ELR (cell line): Measurements from ENCODE around the gene INCA1.
"Not testable (repeated sequence)": the region's sequence is repeated elsewhere in the genome, so short reads cannot be mapped to it uniquely, and the experiment has no call there.

Source experiments
- DNase-seq: peaks from one replicate; pipeline ENCODE4 v3.0.0-alpha.2; 2015; ENCODE audit warnings: low read depth

The INCA1 gene, protein sequence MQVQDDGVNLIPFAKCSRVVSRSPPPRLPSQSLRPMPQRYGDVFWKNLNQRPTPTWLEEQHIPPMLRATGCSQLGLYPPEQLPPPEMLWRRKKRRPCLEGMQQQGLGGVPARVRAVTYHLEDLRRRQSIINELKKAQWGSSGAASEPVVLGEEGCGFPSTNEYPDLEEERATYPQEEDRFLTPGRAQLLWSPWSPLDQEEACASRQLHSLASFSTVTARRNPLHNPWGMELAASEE

DNA sequence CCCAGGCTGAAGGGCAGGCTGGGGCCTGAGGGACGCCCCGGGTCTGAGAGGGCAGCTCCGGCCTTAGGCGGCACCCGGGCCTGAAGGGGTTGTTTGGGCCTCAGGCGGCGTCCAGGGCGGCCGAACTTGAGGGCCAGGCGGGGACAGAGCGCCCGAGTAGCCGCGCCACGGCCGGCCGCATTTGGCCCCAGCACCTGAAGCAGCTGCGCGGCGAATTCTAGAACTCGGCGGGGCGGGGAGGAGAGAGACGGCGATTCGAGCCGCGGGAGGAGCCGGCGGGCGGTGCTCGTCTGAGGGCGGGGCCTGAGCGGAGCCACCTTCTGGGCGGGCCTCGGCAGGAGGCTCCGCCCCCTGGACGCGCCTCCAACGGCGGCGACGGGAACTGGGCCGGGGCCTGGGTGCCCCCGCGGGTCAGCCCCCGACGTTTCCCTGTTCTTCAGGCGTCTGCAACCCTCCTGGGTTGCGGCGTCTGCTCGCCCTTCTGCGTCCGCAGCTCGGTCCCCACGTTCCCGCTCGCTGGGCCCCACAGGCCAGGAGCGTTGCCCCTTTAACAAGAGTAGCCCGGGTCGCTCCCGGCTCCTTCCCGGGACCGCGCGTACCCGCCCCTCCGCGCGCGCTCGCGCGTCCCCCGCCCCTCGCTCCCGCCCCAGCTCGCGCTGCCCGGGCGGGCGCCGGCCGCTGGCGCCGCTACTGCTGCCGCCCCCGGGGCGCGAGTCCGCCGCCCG is at the start of gene INCA1, which contains the start of gene KIF1C:
TSS of gene INCA1 (minus strand) at position 221 of the 725 bp plus-strand sequence. CDS start 3,085 bp downstream, outside the sequence.
TSS of gene KIF1C (plus strand) at position 649 of the 725 bp plus-strand sequence. CDS start 2,297 bp downstream, outside the sequence.
- DNase-seq = peak; percentile 93

- DNase-seq = no peak
Observed at GRCh38 chr17:5045496-5045895, 48.2 kb upstream of the INCA1 start.

GRCh38 chr17:5044630-5045029 is 47.3 kb upstream of the INCA1 start:
- DNase-seq = peak; percentile 44

DNA sequence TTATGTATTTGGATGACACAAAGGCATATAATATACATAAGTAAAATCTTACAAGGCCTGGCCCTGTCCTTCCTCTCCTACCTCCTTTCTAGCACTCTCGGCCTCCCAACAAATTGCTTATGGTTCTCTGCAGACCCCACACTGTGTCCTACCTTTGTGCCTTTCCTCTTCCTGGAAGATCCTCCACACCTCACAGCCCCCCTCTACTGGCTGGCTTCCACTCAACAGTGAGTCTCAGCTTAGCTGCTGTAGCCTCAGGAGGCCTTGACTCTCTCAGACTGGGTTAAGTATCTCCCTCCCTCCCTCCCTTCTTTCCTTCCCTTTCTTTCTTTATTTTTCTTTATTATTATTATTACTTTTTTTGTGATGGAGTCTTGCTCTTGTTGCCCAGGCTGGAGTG is 46.2 kb upstream of the INCA1 start:
- no peak for DNase-seq

DNA sequence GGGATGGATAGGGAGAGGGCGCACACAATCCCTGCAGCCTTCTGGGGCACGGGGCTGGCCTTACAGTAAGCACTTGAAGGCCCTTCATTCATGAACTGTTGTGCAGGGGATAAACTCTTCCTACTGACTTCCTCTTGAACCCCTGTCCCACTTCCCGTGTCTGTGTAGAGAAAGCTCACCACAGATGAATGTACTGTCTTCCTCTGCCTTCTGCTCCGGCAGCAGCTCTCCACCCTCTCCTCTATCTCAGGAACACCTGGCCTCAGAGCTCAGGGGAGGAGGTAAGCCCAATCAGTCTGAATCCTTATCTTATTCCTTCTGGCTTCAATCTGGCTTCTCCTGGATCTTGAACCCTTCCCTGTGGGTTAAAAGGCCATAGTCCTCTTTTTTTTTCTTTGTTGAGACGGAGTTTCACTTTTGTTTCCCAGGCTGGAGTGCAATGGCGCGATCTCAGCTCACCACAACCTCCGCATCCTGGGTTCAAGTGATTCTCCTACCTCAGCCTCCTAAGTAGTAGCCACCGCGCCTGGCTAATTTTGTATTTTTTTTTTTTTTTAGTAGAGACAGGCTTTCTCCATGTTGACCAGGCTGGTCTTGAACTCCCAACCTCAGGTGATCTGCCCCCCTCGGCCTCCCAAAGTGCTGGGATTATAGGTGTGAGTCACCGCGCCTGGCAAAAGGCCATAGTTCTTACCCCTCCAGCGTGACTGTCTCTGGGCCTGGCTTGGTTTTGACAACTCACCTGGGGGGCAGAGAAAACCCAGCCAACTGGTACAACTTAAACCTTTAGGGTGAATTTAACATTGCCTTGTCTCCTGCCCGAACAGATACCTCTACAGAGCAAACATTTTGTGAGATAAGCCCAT is 45.1 kb upstream of the INCA1 start:
- DNase-seq = no peak

DNA sequence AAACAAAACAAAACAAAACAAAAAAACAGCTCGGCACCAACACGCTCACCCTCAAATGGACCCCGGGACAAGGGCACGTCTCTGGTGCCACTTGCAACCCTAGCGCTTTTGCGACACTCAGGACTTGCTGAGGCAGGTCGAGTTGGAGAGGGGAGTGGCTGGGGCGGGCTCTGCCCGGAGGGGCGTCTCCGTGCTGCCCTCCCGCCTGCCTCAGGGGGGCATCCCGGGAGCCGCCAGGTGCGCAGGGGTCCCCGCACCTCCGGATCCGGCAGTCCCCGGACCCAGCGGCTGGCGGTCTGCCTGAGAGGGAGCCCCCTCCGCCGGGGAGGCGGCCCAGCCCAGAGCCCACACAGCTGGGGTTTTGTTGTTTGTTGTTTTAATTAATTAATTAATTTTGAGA is 38.0 kb upstream of the INCA1 start, which contains the start of gene SLC52A1:
TSS of gene SLC52A1 (minus strand) at position 112 of the 400 bp plus-strand sequence. CDS start 820 bp downstream, outside the sequence.
- peak; percentile 27 for DNase-seq

DNA sequence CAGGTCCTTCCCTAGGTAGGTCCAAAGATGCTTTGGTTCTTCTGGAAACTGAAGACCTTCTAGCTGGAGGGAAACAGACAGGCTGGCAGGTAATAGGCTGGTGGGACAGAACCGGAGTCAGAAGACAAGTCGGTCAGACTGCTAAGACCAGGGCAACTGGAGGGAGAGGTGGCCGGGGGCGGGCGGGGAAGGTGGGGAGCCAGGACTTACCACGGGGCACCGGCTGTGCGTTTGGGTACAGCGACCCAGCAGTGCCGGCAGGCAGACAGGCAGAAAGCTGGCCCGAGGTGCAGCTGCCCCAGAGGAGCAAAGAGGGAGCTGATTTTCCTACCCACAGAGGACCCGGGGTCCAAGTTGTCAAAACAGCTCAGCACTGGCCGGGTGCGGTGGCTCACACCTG is 37.3 kb upstream of the INCA1 start:
- no peak for DNase-seq

- DNase-seq = no peak
Observed at GRCh38 chr17:5034063-5034462, 36.7 kb upstream of the INCA1 start.

DNA sequence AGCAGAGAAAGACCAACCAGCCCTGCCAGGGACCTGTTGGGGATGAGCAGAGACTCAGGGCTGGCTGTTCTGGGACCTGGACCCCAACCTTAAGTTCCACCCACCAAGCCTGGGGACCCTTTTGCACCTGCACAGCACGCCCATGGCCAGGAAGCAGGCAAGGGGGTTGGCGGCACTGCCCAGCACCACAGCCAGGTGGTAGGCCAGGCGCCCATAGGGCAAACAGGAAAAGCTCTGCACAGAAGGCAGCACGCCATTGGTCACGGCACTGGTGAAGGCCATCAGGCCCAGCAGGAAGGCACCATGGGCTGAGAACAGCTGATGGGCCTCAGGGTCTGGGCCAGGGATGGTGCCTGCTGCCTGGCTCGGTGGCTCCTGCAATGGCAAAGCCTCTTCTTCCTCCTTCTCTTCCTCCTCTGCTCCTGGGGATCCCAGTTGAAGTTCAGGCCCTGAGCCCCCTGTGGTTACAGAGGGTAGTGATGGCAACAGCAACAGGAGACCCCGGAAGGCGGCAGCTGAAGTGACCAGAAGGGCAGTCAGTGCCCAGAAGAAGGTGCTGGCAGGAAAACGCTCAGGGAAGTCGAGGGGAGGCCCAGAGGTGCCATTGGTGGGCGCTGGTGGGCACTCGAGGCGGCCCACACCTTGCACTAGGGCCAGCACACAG is 36.2 kb upstream of the INCA1 start:
- no peak for DNase-seq

DNA sequence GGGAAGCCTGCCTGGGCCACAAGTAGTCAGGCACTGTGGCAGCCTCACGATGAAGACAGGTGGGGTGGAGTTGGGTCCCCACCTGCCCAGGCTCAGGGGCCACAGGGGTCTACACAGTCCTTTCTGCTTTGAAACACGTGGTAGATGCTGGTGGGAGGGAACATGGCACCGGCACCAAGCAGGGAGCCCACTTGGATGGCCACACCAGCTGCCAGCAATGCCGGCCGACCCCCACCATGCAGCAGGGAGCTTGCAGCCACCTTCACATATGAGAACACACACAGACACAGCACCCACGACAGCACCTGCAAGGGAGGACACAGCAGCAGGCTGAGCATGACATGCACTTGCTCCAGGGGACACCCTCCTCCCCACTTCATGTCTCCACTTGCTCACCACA is 35.5 kb upstream of the INCA1 start:
- DNase-seq = no peak

- peak; percentile 87 for DNase-seq
Observed at GRCh38 chr17:5031365-5032082, 34.2 kb upstream of the INCA1 start.

GRCh38 chr17:5030168-5030567 is 32.8 kb upstream of the INCA1 start:
- not testable (repeated sequence) for DNase-seq

DNA sequence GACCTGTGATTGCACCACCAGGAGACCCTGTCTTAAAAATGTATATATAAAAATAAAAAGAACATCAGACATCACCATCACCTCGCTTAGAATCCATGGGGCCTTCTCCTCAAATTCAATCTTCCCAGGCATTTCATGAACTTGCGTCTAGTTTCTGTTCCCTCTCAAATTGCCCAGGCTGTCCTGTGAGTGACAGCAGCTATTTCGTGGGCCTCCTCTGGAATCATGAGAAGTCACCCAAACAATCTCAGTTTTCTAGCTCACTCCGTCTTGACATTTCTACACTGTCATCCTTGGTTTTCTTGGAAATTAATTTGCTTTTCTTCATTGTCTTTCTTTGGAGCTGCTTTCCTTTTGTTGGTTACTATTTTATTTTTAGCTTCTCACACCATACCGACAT is 30.6 kb upstream of the INCA1 start:
- no peak for DNase-seq

DNA sequence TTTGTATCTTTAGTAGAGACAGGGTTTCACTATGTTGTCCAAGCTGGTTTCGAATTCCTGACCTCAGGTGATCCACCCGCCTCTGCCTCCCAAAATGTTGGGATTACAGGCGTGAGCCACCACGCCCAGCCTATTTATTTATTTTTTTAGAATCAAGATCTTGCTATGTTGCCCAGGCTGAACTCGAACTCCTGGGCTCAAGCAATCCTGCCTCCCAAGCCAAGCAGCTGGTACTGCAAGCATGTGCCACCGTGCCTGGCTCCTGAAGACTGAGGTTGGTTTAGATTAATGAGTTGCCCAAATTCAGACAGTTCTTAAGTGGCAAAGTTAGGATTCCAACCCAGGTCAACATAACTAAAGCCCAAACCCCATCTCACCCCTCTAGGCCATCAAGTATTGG is 30.0 kb upstream of the INCA1 start:
- DNase-seq = no peak

DNA sequence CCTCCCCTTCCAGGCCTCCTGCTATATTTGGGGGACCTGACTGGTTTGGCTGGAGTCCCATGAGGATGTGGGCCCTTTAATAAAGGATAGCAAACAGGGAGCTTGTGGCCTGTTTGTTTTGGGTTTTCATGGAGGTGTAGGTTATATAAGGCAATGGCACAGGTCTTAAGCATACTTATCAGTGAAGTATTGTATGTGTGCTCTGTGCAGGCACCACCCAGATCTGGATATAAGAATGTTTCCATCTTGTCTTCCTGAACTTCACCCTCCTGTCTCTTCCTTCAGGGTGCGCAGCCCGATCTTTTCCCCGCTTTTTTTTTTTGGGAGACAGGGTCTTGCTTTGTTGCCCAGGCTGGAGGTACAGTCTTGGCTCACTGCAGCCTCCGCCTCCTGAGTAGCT is 27.3 kb upstream of the INCA1 start:
- no peak for DNase-seq

DNA sequence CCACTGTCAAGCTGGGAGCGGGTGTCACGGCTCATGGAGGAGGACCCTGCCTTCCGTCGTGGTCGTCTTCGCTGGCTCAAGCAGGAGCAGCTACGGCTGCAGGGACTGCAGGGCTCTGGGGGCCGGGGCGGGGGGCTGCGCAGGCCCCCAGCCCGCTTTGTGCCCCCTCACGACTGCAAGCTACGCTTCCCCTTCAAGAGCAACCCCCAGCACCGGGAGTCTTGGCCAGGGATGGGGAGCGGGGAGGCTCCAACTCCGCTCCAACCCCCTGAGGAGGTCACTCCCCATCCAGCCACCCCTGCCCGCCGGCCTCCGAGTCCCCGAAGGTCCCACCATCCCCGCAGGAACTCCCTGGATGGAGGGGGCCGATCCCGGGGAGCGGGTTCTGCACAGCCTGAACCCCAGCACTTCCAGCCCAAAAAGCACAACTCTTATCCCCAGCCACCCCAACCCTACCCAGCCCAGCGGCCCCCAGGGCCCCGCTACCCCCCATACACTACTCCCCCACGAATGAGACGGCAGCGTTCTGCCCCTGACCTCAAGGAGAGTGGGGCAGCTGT is 26.3 kb upstream of the INCA1 start:
- DNase-seq = no peak

GRCh38 chr17:5022171-5022711 is 24.9 kb upstream of the INCA1 start:
- no peak for DNase-seq

DNA sequence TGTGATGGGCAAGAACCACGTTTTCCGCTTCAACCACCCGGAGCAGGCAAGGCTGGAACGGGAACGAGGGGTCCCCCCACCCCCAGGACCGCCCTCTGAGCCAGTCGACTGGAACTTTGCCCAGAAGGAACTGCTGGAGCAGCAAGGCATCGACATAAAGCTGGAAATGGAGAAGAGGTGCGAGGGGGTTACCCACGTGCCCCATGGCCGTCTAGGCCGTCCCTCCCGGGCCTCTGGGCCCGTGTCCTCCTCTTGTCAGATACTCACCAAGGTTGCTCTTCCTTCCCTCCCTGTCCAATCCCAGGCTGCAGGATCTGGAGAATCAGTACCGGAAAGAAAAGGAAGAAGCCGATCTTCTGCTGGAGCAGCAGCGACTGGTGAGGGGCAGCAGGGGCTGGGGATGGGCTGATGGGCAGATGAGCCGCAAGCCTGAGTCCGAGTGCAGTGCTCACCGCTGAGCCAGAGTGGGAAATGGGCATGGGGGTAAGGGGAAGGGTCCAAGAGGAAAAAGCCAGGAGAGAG is 23.2 kb upstream of the INCA1 start:
- no peak for DNase-seq

GRCh38 chr17:5019475-5019956 is 22.2 kb upstream of the INCA1 start:
- DNase-seq = peak; percentile 58

- no peak for DNase-seq
Observed at GRCh38 chr17:5014357-5014756, 17.0 kb upstream of the INCA1 start.
